ENCODE measurements around the gene OXTR. TPM values are rescaled to one million over a fixed set of nuclear protein-coding genes. Genes with fewer than 3 reads are reported as not detected.

OXTR gene
- total and polyA plus RNA-seq, 2 of the 13 experiments (the other 11 are each of a cell fraction or from before 2014, with no cell fraction given): 0.36 to 0.95 TPM

DNA sequence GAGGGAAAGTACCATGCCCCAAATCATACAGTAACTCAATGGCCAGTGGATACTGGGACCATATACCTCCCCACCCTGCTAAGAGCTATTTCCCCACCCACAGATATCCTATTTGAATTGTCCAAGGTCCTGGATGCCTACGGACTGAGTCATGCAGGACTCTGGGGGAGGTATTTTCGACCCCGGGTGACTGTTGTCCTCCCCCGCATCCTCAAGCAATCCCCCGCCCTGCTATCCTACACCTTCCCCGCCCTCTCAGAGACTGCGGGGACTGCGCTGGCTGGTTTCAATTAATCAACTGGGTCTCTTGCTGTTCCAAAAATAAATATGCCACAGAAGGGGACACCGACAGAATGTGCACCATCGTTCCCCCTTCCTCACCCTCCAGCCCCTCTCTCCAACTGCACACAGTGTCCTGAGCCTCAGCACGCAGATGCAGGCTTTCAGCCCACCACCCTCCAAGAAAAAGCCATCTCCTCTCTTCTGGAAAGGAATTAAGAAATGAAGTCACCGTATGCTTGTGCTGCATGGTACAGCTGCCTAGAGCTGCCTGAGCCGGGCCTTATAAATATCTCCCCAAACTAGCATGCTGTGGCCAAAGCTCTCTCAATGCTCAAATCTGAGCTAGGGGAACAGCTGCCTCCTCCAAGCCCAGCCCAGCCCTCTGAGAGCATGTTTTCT lies 27.7 kb downstream of the OXTR start (continued):
- TF ChIP-seq ZMYM4 (CRISPR knock-in tag; IDR thresholded peaks at IDR 0.05): no peak; the same call in 1 of the 2 replicates
- no peak for TF ChIP-seq TOPORS (CRISPR knock-in tag; IDR thresholded peaks at IDR 0.05)
- TF ChIP-seq PCBP2 (optimal IDR thresholded peaks at IDR 0.05; ENCODE audit: low read depth, low read length, poor library complexity, severe bottlenecking): no peak
- TF ChIP-seq, protein P1, sequence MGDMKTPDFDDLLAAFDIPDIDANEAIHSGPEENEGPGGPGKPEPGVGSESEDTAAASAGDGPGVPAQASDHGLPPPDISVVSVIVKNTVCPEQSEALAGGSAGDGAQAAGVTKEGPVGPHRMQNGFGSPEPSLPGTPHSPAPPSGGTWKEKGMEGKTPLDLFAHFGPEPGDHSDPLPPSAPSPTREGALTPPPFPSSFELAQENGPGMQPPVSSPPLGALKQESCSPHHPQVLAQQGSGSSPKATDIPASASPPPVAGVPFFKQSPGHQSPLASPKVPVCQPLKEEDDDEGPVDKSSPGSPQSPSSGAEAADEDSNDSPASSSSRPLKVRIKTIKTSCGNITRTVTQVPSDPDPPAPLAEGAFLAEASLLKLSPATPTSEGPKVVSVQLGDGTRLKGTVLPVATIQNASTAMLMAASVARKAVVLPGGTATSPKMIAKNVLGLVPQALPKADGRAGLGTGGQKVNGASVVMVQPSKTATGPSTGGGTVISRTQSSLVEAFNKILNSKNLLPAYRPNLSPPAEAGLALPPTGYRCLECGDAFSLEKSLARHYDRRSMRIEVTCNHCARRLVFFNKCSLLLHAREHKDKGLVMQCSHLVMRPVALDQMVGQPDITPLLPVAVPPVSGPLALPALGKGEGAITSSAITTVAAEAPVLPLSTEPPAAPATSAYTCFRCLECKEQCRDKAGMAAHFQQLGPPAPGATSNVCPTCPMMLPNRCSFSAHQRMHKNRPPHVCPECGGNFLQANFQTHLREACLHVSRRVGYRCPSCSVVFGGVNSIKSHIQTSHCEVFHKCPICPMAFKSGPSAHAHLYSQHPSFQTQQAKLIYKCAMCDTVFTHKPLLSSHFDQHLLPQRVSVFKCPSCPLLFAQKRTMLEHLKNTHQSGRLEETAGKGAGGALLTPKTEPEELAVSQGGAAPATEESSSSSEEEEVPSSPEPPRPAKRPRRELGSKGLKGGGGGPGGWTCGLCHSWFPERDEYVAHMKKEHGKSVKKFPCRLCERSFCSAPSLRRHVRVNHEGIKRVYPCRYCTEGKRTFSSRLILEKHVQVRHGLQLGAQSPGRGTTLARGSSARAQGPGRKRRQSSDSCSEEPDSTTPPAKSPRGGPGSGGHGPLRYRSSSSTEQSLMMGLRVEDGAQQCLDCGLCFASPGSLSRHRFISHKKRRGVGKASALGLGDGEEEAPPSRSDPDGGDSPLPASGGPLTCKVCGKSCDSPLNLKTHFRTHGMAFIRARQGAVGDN (CRISPR knock-in tag; IDR thresholded peaks at IDR 0.05): no peak
- no peak for TF ChIP-seq SKI (IDR thresholded peaks at IDR 0.05; ENCODE audit: partially characterized antibody)
- TF ChIP-seq UBTF (CRISPR knock-in tag; IDR thresholded peaks at IDR 0.05): no peak
- TF ChIP-seq TOE1 (CRISPR knock-in tag; IDR thresholded peaks at IDR 0.05): no peak
- peak; percentile 27; the same call in 1 of the 2 replicates for TF ChIP-seq HMG20A (CRISPR knock-in tag; IDR thresholded peaks at IDR 0.05; ENCODE audit: borderline replicate concordance)
- peak; percentile 50; the same call in 1 of the 2 replicates for TF ChIP-seq PAXIP1 (CRISPR knock-in tag; conservative IDR thresholded peaks at IDR 0.05)
- TF ChIP-seq ZFP36 (IDR thresholded peaks at IDR 0.05; ENCODE audit: borderline replicate concordance, low read depth, low read length, partially characterized antibody): no peak
- no peak for TF ChIP-seq ZNF7 (CRISPR knock-in tag; IDR thresholded peaks at IDR 0.05)
- no peak for TF ChIP-seq GABPA (IDR thresholded peaks at IDR 0.05; ENCODE audit: low read depth, low read length)
- TF ChIP-seq GABPA (CRISPR knock-in tag; IDR thresholded peaks at IDR 0.05; ENCODE audit: low read depth): no peak
- no peak for TF ChIP-seq MTA1 (CRISPR knock-in tag; IDR thresholded peaks at IDR 0.05; ENCODE audit: borderline replicate concordance)
- TF ChIP-seq, protein P2, sequence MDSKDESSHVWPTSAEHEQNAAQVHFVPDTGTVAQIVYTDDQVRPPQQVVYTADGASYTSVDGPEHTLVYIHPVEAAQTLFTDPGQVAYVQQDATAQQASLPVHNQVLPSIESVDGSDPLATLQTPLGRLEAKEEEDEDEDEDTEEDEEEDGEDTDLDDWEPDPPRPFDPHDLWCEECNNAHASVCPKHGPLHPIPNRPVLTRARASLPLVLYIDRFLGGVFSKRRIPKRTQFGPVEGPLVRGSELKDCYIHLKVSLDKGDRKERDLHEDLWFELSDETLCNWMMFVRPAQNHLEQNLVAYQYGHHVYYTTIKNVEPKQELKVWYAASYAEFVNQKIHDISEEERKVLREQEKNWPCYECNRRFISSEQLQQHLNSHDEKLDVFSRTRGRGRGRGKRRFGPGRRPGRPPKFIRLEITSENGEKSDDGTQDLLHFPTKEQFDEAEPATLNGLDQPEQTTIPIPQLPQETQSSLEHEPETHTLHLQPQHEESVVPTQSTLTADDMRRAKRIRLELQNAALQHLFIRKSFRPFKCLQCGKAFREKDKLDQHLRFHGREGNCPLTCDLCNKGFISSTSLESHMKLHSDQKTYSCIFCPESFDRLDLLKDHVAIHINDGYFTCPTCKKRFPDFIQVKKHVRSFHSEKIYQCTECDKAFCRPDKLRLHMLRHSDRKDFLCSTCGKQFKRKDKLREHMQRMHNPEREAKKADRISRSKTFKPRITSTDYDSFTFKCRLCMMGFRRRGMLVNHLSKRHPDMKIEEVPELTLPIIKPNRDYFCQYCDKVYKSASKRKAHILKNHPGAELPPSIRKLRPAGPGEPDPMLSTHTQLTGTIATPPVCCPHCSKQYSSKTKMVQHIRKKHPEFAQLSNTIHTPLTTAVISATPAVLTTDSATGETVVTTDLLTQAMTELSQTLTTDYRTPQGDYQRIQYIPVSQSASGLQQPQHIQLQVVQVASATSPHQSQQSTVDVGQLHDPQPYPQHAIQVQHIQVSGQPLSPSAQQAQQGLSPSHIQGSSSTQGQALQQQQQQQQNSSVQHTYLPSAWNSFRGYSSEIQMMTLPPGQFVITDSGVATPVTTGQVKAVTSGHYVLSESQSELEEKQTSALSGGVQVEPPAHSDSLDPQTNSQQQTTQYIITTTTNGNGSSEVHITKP (CRISPR knock-in tag; IDR thresholded peaks at IDR 0.05; ENCODE audit: low read depth): peak; percentile 62; the same call in 1 of the 2 replicates
